Gastrocnemius medialis (tissue), 4 donors: ENCODE results near the gene VTI1A. TPM values are rescaled to one million over a fixed set of nuclear protein-coding genes. Genes with fewer than 3 reads are reported as not detected.
A peak's percentile ranks its signal among the peaks of the same experiment; 100 is the strongest.

Experiments
- ATAC-seq, 2 donors: fragments of 150-250 bp; one replicate each; pipeline ENCODE4 v1.9.1; 2016
- DNase-seq, 2 donors: peaks; one replicate each; pipeline ENCODE4 v3.0.0-alpha.2; 2019
- H3K27ac ChIP-seq, 4 donors: fragments of 200-600 bp; sonication (generic); 1 replicate in 1 of 4; 2 replicates in 3 of 4; pipeline ENCODE4 v1.5.1; 2016 to 2018; ENCODE audit warnings: mild to moderate bottlenecking in 2 of 4, moderate library complexity in 1 of 4
- H3K27me3 ChIP-seq, 3 donors: fragments of 200-600 bp; sonication (generic) in 2 of 3; 1 replicate in 1 of 3; 2 replicates in 2 of 3; pipeline versions ENCODE4 v1.5.1 to v1.6.0; 2016 to 2019; ENCODE audit warnings: mild to moderate bottlenecking in 1 of 3, moderate library complexity in 1 of 3
- H3K36me3 ChIP-seq, 2 donors: fragments of 200-600 bp; sonication (generic) in 1 of 2; one replicate each; pipeline ENCODE4 v1.5.1; 2017 to 2018
- H3K4me1 ChIP-seq, 2 donors: fragments of 200-600 bp; sonication (generic) in 1 of 2; one replicate each; pipeline ENCODE4 v1.5.1; 2016 to 2017; ENCODE audit warnings: mild to moderate bottlenecking in 2 of 2
- H3K4me3 ChIP-seq, 4 donors: fragments of 200-600 bp; sonication (generic) in 3 of 4; 1 replicate in 1 of 4; 2 replicates in 3 of 4; pipeline ENCODE4 v1.5.1; 2016 to 2019; ENCODE audit warnings: mild to moderate bottlenecking in 2 of 4
- H3K9me3 ChIP-seq, 3 donors: fragments of 200-600 bp; sonication (generic) in 2 of 3; 1 replicate in 1 of 3; 2 replicates in 2 of 3; pipeline ENCODE4 v1.5.1; 2016 to 2019
- POLR2A ChIP-seq, 2 donors: fragments of 450-650 bp; IDR thresholded peaks; one replicate each; pipeline ENCODE4 v1.6.1; 2017; ENCODE audit warnings: antibody characterized with exemption in 2 of 2, mild to moderate bottlenecking in 2 of 2, moderate library complexity in 2 of 2
- in situ Hi-C, 4 donors: fragments of 200-750 bp; cut with MboI; loops; one replicate each; pipeline versions ENCODE4 v1.15.0 to v1.8.0; 2017; ENCODE audit warnings: low sequenced_read_pairs in 4 of 4
- intact Hi-C: fragments of 100-400 bp; cut with DNase I; formaldehyde crosslinking; loops from one replicate; pipeline ENCODE4 v1.15.1; 2023; ENCODE audit warnings: low total_unique reads
- total RNA-seq, 4 donors: library from RNA; depleted of rRNA; stranded (reverse); fragments of >200 nt; gene quantifications; one replicate each; pipeline versions ENCODE4 v1.1.0 to v1.2.3, GENCODE V29; 2016
- TF ChIP-seq, protein P1 (sequence below), 5 experiments: fragments of 450-650 bp in 3 of 5; fragments of 200-600 bp in 2 of 5; sonication (generic) in 2 of 5; IDR thresholded peaks in 4 of 5; conservative IDR thresholded peaks in 1 of 5; 1 replicate in 4 of 5; 2 replicates in 1 of 5; pipeline ENCODE4 v1.5.1; 2016 to 2019; ENCODE audit warnings: antibody characterized with exemption in 5 of 5, mild to moderate bottlenecking in 3 of 5, moderate library complexity in 3 of 5

VTI1A gene
- total RNA-seq, 4 donors from 2014 or later: 26.5 to 51.2 (median 30.6) TPM

DNA sequence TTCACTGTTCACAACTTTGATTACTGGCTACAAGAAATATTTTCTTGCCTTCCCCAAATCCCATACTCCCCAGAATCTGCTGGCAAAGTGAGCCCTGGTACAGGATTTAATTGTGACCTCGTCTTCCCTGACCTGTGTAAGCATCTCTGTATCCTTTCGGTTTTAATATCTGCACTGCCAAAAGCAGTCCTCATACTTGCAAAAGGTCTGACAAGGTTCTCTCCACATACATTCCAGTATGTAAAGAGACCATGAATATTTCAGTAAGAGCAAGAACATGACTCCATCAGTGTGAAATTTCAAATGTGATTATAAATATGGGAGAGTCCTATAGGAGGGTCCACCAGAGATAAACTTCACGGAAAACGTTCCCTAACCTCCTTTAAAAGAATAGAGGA, 369.0 kb downstream of the VTI1A start:
- DNase-seq: no peak
- in situ Hi-C loops: no loop called here
- Histone ChIP-seq H3K4me3 (no peak overlapping the region), H3K36me3 (no peaks in the 10 kb centered on the region), H3K9me3 (no peaks in the 10 kb centered on the region), H3K27ac (peak overlapping the region in 1 of 4 donors; percentile 18), H3K27me3 (no peaks in the 10 kb centered on the region), H3K4me1 (no peaks in the 10 kb centered on the region)
- no peak for ATAC-seq
- no peak for TF ChIP-seq POLR2A (IDR thresholded peaks at IDR 0.05)
- TF ChIP-seq, protein P1, sequence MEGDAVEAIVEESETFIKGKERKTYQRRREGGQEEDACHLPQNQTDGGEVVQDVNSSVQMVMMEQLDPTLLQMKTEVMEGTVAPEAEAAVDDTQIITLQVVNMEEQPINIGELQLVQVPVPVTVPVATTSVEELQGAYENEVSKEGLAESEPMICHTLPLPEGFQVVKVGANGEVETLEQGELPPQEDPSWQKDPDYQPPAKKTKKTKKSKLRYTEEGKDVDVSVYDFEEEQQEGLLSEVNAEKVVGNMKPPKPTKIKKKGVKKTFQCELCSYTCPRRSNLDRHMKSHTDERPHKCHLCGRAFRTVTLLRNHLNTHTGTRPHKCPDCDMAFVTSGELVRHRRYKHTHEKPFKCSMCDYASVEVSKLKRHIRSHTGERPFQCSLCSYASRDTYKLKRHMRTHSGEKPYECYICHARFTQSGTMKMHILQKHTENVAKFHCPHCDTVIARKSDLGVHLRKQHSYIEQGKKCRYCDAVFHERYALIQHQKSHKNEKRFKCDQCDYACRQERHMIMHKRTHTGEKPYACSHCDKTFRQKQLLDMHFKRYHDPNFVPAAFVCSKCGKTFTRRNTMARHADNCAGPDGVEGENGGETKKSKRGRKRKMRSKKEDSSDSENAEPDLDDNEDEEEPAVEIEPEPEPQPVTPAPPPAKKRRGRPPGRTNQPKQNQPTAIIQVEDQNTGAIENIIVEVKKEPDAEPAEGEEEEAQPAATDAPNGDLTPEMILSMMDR (IDR thresholded peaks at IDR 0.05 in 4 of 5, conservative IDR thresholded peaks at IDR 0.05 in 1 of 5): no peak
- intact Hi-C loops: no loop called here

DNA sequence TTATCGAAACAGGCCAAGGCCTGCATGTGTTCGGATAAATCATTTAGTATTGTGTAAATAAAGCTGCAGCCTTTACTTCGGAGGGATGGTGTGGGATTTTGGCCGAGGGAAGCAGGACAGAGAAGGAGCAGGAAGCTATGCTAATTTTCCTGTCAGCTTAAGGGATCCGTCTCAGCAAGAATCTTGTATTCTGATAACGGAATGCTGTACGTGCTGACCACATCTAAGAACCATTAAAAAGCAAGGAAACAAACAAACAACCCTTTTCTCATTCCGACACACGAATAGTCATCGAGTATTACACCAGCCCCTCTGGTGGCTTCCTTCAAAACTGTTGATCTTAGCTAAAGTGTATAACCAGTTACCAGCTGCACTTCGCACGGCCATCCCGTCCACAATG, 369.9 kb downstream of the VTI1A start:
- Histone ChIP-seq H3K36me3 (no peaks in the 10 kb centered on the region), H3K9me3 (no peaks in the 10 kb centered on the region), H3K27ac (no peak overlapping the region), H3K4me1 (no peaks in the 10 kb centered on the region), H3K27me3 (no peaks in the 10 kb centered on the region), H3K4me3 (no peak overlapping the region)
- in situ Hi-C loops (no loop called here), intact Hi-C loops (no loop called here)
- ATAC-seq (no peak), DNase-seq (no peak)
- no peak for TF ChIP-seq POLR2A (IDR thresholded peaks at IDR 0.05)
- TF ChIP-seq, protein P1 (IDR thresholded peaks at IDR 0.05 in 4 of 5, conservative IDR thresholded peaks at IDR 0.05 in 1 of 5): no peak

DNA sequence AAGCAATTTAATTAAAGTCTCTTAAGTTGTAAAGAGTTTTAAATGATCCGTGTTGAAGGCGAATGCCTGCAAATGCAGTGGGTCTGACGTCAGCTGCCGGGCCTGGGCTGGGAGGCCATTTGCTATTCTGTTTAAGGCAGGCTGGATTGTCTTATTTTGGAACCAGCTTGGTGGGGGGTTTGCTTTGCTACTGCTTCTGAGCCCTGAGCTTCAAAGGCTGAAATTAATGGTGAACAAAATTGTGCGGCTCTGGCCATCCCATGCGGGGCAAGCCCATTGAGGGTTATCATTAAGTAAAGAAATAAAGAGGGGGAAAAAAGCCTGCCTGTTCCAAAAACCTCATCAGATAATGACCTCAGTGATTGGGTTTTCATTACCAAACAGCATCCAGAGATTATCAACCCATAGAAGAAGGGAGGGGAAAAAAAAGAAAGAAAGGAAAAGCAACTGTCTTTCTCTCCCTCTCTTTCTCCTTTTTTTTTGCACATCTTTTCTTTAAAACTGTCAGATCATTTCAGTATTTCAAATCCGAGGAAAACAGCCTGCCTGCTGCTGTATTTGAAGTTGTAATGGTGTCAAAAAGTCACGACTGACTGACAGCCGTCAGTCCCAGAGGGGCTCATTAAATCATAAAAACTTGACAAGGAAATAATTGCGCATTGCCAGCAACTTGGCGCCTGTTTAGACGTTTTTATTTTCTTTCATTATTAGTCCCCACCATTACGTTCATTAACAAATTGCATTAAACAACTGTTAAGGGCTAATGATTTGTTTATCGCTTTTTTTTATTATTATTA, 371.2 kb downstream of the VTI1A start:
- H3K9me3 ChIP-seq: no peaks in the 10 kb centered on the region
- ATAC-seq (no peak), DNase-seq (no peak)
- no peaks in the 10 kb centered on the region for H3K36me3 ChIP-seq
- intact Hi-C loops (no loop called here), in situ Hi-C loops (no loop called here)
- no peak overlapping the region for H3K27ac ChIP-seq
- no peak overlapping the region for H3K4me3 ChIP-seq
- TF ChIP-seq, protein P1 (IDR thresholded peaks at IDR 0.05 in 4 of 5, conservative IDR thresholded peaks at IDR 0.05 in 1 of 5): no peak
- TF ChIP-seq POLR2A (IDR thresholded peaks at IDR 0.05): no peak
- no peaks in the 10 kb centered on the region for H3K4me1 ChIP-seq
- no peaks in the 10 kb centered on the region for H3K27me3 ChIP-seq

DNA sequence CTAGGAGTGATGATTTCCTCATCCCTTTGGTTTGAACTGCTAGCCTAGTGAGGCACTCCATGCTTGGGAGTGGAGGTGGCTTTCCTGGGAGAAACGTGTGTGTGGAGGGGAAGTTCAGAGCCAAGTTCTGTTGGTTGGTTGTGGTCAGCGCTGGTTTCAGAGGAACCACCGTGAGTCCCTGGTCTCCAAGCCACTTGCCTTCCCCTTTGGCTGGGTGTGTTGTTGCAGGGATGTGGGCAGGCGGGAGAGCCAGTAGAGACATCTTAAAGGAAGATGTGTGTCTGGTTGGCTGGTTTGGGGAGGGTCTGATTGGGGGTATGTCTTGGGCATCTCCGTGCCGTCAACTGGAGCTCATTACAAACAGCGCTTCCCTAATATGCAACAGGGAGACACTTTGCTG, 372.2 kb downstream of the VTI1A start:
- Histone ChIP-seq H3K27me3 (no peaks in the 10 kb centered on the region), H3K9me3 (no peaks in the 10 kb centered on the region), H3K4me1 (no peaks in the 10 kb centered on the region), H3K36me3 (no peaks in the 10 kb centered on the region), H3K4me3 (no peak overlapping the region), H3K27ac (no peak overlapping the region)
- DNase-seq (no peak), ATAC-seq (no peak)
- intact Hi-C loops: no loop called here
- TF ChIP-seq, protein P1 (IDR thresholded peaks at IDR 0.05 in 4 of 5, conservative IDR thresholded peaks at IDR 0.05 in 1 of 5): no peak
- TF ChIP-seq POLR2A (IDR thresholded peaks at IDR 0.05): no peak
- in situ Hi-C loops: no loop called here
